GM10266 (cell line): ENCODE data around the gene MRPS27.

Source experiments
- DNase-seq: peaks from one replicate; pipeline ENCODE4 v3.0.0; 2012; ENCODE audit errors: extremely low spot score
- CTCF ChIP-seq: IDR thresholded peaks from 2 replicates; pipeline ENCODE4 v1.5.1; 2012; ENCODE audit warnings: mild to moderate bottlenecking, low read depth; ENCODE audit not compliant: control insufficient read depth, insufficient read depth; ENCODE audit errors: missing control alignments

The MRPS27 gene

GRCh38 chr5:72212171-72212570 lies 107.9 kb downstream of the MRPS27 start:
- no peak for TF ChIP-seq CTCF
- DNase-seq, result no peak

GRCh38 chr5:72210888-72211678 lies 109.0 kb downstream of the MRPS27 start:
- no peak for DNase-seq

GRCh38 chr5:72209147-72210115 lies 110.6 kb downstream of the MRPS27 start:
- DNase-seq, result no peak
- no peak for TF ChIP-seq CTCF

More at GRCh38 chr5:72210888-72211678, 109.0 kb downstream of the MRPS27 start:
- TF ChIP-seq CTCF, result no peak

GRCh38 chr5:72208324-72208926 lies 111.6 kb downstream of the MRPS27 start:
- DNase-seq, result no peak
- TF ChIP-seq CTCF, result no peak

- DNase-seq, result no peak
- TF ChIP-seq CTCF, result no peak
Observed at GRCh38 chr5:72206994-72207393, 113.0 kb downstream of the MRPS27 start.

- TF ChIP-seq CTCF, result no peak
- no peak for DNase-seq
Observed at GRCh38 chr5:72206160-72206559, 113.9 kb downstream of the MRPS27 start.
